Measurements from ENCODE around the gene SYK. TPM values are rescaled to one million over a fixed set of nuclear protein-coding genes. Genes with fewer than 3 reads are reported as not detected.

SYK gene
- not detected in 2 replicates for total RNA-seq

GRCh38 chr9:90801241-90801972, at the start of gene SYK:
SYK (plus strand) TSS chr9:90801819; CDS start chr9:90843899, 42,080 bp downstream.

Other genes with a start within 250 kb of the SYK start
- gene DIRAS2, start 159.0 kb upstream of the SYK start, total RNA-seq = 0.12 and 0.17 TPM in 2 replicates

All from pericardium fibroblast (primary cell).